ENCODE results near the gene METAP1.

METAP1 gene

DNA sequence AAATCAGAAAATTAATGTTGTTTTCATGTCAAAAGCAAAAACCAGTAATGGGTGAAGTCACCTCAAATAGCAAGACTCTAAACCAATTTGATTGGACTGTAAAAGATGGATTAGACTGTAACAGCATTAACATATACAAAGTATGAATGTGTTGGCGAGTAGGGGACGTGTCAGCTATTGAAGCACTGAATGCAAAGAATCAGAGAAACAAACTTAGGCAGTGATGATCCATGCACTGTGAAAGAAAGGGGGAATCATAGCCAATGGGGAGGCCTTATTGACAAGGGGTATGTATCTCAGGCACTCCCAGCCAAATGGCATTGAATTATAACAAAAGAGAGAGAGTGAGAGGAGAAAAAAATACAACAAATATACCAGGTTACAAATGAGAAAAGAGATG is 36.1 kb upstream of the METAP1 start:
- TF ChIP-seq, protein P1, sequence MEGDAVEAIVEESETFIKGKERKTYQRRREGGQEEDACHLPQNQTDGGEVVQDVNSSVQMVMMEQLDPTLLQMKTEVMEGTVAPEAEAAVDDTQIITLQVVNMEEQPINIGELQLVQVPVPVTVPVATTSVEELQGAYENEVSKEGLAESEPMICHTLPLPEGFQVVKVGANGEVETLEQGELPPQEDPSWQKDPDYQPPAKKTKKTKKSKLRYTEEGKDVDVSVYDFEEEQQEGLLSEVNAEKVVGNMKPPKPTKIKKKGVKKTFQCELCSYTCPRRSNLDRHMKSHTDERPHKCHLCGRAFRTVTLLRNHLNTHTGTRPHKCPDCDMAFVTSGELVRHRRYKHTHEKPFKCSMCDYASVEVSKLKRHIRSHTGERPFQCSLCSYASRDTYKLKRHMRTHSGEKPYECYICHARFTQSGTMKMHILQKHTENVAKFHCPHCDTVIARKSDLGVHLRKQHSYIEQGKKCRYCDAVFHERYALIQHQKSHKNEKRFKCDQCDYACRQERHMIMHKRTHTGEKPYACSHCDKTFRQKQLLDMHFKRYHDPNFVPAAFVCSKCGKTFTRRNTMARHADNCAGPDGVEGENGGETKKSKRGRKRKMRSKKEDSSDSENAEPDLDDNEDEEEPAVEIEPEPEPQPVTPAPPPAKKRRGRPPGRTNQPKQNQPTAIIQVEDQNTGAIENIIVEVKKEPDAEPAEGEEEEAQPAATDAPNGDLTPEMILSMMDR (IDR thresholded peaks at IDR 0.05; ENCODE audit: control extremely low read depth, extremely low read depth, low read depth, missing control alignments): no peak
- CTCF ChIA-PET: interaction anchor here (1.0 kb wide), 1 partner anchor 35 kb away, joined by 3 read pairs; no protein-coding TSS in a partner anchor
- DNase-seq (ENCODE audit: extremely low spot score): no peak
- POLR2A ChIA-PET: no interaction called here

DNA sequence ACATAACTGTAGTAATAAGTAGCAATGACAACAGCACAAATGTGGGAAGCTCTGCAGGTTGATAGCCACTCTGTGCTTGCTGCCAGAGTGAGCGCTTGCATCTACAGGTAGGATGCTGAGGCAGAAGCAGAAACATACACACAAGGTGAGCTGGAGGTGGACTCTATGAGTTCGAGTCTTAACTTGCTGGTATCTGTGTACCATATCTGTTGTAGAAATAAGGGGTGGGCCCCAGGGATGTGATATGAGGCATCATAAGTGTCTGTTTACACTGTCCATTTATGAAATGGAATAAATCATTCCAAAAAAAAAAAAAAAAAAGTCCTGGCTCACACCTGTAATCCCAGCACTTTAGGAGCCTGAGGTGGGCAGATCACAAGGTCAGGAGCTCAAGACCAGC is 33.8 kb upstream of the METAP1 start:
- TF ChIP-seq, protein P1 (IDR thresholded peaks at IDR 0.05; ENCODE audit: control extremely low read depth, extremely low read depth, low read depth, missing control alignments): no peak
- no peak for DNase-seq (ENCODE audit: extremely low spot score)
- ChIA-PET CTCF (interaction anchor here (1.9 kb wide), 1 partner anchor 94 kb away, joined by 5 read pairs; no protein-coding TSS in a partner anchor), POLR2A (no interaction called here)

DNA sequence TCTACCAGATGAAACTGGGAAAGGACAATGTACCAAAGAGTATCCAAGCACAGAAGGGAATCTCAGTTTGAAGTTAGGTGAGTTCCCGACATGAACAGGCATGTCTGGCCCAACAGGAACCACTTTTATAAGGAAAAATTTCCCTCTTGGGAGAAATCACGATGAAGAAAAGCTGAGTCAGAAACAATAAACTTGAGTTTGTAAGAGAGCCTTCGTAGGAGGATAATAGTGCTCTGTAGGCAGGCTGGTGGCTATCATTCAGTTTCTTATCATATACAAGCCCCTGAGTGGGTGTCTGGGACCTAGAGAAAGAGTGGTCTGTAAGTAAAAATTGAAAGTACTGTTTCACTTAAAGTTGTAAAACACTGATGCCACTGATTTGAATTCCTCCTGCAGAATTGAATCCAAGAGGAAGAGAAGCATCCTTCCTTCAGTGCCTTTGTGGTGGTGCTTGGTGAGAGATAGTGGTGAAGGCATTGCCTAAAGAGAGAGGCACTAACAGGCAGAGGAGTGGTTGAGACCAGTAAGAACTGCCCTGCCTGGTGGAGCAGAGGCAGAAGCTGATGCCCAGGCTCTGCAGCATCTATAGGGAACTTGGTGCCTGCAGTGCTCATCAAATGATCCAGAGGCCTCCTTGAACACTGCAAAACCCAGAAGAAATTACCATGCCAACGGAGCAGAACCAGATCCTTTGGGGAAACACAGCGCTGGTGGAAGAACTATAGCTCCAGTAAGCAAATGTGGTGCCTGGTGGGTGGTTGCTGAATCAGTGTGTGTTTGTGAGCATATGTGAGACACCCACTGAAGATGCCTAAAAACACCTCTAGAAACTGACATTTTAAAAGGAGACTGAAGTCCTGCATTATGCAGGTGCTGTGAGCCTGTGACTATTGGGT is 31.7 kb upstream of the METAP1 start:
- POLR2A ChIA-PET: interaction anchor here (0.6 to 0.7 kb wide), 2 partner anchors 35 to 43 kb away, joined by 5 to 8 read pairs; partner anchors contain the start of gene EIF4E
- TF ChIP-seq, protein P1 (IDR thresholded peaks at IDR 0.05; ENCODE audit: control extremely low read depth, extremely low read depth, low read depth, missing control alignments): no peak
- CTCF ChIA-PET: interaction anchor here (1.0 to 2.0 kb wide), 4 partner anchors 13 to 31 kb away, joined by 3 to 5 read pairs (median 3); partner anchors contain the start of gene METAP1
- DNase-seq (ENCODE audit: extremely low spot score): no peak

DNA sequence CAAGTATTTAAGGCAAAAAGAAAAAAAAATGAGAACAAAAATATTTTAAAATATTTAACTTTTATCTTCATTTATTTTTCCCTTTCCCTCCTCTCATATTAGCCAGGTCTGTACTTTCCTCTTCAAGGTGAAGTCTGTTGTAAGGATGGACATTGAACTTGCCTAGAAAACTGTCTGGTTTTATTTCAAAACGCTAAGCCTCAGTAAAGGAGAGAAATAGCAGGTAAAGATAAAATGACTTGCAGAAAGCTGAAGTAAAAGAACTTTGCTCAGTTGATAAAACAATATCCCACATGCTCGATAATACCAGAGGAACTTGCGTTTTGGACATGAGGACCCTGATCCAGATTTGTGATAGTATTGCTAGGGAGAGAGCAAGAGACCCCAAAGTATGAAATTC is 28.6 kb upstream of the METAP1 start:
- DNase-seq (ENCODE audit: extremely low spot score): no peak
- TF ChIP-seq, protein P1 (IDR thresholded peaks at IDR 0.05; ENCODE audit: control extremely low read depth, extremely low read depth, low read depth, missing control alignments): no peak
- ChIA-PET POLR2A (no interaction called here), CTCF (interaction anchor here (1.0 to 2.4 kb wide), 5 partner anchors 13 to 28 kb away, joined by 3 to 9 read pairs (median 4); partner anchors contain the start of gene METAP1)

DNA sequence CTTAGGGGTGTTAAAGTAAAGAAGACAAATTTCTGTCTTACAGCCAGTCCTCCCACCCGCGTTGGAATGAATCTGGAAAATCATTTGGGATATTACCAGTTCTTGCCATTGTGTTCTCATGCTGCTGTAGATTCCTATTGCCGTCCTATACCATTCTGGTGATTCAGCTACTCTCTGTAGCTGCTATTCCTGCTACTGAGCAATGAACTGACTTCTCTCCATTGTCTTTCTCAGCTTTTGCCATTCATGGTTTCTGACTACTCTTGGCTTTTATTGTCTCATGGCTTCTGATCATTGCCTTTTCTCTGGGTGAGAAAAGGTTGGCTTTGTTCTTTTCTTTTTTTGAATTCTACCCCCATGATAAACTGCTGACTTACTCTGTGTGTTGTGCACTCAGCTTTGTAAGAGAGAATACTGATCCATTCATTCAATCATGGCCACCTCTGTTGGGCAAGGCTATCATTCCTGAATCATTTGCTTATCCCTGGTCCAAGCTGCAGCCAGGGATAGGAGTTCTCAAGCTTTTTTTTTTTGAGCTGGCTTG is 27.7 kb upstream of the METAP1 start:
- POLR2A ChIA-PET: no interaction called here
- CTCF ChIA-PET: interaction anchor here (1.0 to 2.4 kb wide), 9 partner anchors 13 to 181 kb away, joined by 3 to 9 read pairs (median 3); partner anchors contain the start of gene METAP1

More for the DNA sequence above, 27.7 kb upstream of the METAP1 start:
- TF ChIP-seq, protein P1 (IDR thresholded peaks at IDR 0.05; ENCODE audit: control extremely low read depth, extremely low read depth, low read depth, missing control alignments): no peak
- no peak for DNase-seq (ENCODE audit: extremely low spot score)
